ENCODE measurements around the gene PLPP1. TPM values are rescaled to one million over a fixed set of nuclear protein-coding genes. Genes with fewer than 3 reads are reported as not detected.

The PLPP1 gene
- total and polyA plus RNA-seq, 2 experiments from 2014 or later = 39.1 to 97.1 TPM

- TF ChIP-seq ZNF462 (CRISPR knock-in tag; IDR thresholded peaks at IDR 0.05) (no peak), ZNF114 (CRISPR knock-in tag; IDR thresholded peaks at IDR 0.05) (no peak), CTCF (conservative IDR thresholded peaks at IDR 0.05; ENCODE audit: low read depth in 2 of 2) (no peak)
These were observed 157.0 kb downstream of the PLPP1 start (continued) for GRCh38 chr5:55377810-55378209.

Small RNA genes lying within 50 kb of the gene (microRNA-seq; reads per million reads assigned to microRNA genes)
- 1.3 reads per million for gene MIR5687

Small RNA genes lying within 50 kb of the gene (small RNA-seq; reads per million reads assigned to genes)
- not detected for gene MIR5687 (ENCODE audit: low replicate concordance)

Other genes with a start within 250 kb of the PLPP1 start
- gene DHX29, start 227.3 kb downstream of the PLPP1 start, total RNA-seq (2014; rRNA removed; shearing (Covaris generic)) = 26.6 and 34.6 TPM in 2 replicates
- gene DHX29, start 227.3 kb downstream of the PLPP1 start, polyA plus RNA-seq (2016; fragmentation: Nextera tagmentation; extraction: Ambion mirVana) = 118 and 137 TPM in 2 replicates
- gene MTREX, start 227.0 kb downstream of the PLPP1 start, total RNA-seq (2014; rRNA removed; shearing (Covaris generic)) = 94.9 and 97.0 TPM in 2 replicates
- gene MTREX, start 227.0 kb downstream of the PLPP1 start, polyA plus RNA-seq (2016; fragmentation: Nextera tagmentation; extraction: Ambion mirVana) = 46.3 and 47.5 TPM in 2 replicates
- gene SLC38A9, start 177.4 kb upstream of the PLPP1 start, total RNA-seq (2014; rRNA removed; shearing (Covaris generic)) = 57.0 and 64.8 TPM in 2 replicates
- 28.6 and 30.8 TPM in 2 replicates for gene SLC38A9, start 177.4 kb upstream of the PLPP1 start, polyA plus RNA-seq (2016; fragmentation: Nextera tagmentation; extraction: Ambion mirVana)
- gene DDX4, start 203.1 kb upstream of the PLPP1 start, total RNA-seq (2014; rRNA removed; shearing (Covaris generic)) = 0.83 TPM in 1 of 2 replicates, not detected in the other
- gene DDX4, start 203.1 kb upstream of the PLPP1 start, polyA plus RNA-seq (2016; fragmentation: Nextera tagmentation; extraction: Ambion mirVana) = not detected in 2 replicates